Neural progenitor cell (in vitro differentiated cells): ENCODE results near the gene MTHFS.

Experiments used
- EZH2 ChIP-seq: fragments of 200-600 bp; sonication (generic); IDR thresholded peaks from 2 replicates; pipeline ENCODE4 v1.6.1; 2017; ENCODE audit warnings: antibody characterized with exemption, mild to moderate bottlenecking, moderate library complexity
- TF ChIP-seq, protein P1 (sequence below): fragments of 200-600 bp; sonication (generic); IDR thresholded peaks from 2 replicates; pipeline ENCODE4 v1.5.1; 2017; ENCODE audit warnings: antibody characterized with exemption, mild to moderate bottlenecking

DNA sequence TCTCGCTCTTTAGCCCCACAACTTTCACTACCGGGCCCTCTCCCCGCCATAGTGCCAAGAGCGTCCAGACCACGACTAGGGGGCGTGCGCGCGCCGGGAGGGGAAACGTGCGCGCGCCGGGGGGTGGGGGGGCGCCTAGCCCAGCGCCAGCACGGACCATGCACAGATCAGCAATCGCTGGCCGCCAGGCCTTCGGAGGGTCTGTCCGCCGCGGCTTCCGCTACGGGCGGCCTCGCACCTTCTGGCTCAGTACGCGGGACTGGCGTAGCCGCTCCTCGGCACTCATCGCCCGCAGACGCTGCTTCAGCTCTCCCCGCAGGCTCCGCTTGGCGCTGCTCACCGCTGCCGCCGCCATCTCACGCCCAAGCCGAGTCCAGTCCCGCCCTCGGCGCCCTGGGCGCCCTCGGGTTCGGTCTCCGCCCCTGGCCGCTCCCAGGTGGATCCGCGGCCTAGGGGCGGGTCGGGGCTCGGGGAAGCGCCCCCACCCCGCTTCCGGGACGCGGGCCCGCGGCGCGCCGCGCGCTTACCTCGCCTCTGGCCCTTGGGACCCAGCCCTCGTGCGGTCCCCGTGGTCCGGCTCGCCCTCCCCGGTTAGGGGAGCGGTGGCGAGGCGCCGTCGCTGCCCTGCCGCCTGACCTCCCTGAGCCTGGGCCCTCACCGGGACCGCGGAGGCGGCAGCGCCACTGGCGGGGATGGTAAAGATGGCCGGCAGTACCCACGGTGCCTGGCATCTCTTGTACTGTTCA is at the start of gene MTHFS:
- TF ChIP-seq, protein P1, sequence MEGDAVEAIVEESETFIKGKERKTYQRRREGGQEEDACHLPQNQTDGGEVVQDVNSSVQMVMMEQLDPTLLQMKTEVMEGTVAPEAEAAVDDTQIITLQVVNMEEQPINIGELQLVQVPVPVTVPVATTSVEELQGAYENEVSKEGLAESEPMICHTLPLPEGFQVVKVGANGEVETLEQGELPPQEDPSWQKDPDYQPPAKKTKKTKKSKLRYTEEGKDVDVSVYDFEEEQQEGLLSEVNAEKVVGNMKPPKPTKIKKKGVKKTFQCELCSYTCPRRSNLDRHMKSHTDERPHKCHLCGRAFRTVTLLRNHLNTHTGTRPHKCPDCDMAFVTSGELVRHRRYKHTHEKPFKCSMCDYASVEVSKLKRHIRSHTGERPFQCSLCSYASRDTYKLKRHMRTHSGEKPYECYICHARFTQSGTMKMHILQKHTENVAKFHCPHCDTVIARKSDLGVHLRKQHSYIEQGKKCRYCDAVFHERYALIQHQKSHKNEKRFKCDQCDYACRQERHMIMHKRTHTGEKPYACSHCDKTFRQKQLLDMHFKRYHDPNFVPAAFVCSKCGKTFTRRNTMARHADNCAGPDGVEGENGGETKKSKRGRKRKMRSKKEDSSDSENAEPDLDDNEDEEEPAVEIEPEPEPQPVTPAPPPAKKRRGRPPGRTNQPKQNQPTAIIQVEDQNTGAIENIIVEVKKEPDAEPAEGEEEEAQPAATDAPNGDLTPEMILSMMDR, result peak; percentile 68
- peak; percentile 50 for TF ChIP-seq EZH2
